ENCODE results near the gene CCDC3.
"Not testable (repeated sequence)": the region's sequence is repeated elsewhere in the genome, so short reads cannot be mapped to it uniquely, and the experiment has no call there.

Gene CCDC3

DNA sequence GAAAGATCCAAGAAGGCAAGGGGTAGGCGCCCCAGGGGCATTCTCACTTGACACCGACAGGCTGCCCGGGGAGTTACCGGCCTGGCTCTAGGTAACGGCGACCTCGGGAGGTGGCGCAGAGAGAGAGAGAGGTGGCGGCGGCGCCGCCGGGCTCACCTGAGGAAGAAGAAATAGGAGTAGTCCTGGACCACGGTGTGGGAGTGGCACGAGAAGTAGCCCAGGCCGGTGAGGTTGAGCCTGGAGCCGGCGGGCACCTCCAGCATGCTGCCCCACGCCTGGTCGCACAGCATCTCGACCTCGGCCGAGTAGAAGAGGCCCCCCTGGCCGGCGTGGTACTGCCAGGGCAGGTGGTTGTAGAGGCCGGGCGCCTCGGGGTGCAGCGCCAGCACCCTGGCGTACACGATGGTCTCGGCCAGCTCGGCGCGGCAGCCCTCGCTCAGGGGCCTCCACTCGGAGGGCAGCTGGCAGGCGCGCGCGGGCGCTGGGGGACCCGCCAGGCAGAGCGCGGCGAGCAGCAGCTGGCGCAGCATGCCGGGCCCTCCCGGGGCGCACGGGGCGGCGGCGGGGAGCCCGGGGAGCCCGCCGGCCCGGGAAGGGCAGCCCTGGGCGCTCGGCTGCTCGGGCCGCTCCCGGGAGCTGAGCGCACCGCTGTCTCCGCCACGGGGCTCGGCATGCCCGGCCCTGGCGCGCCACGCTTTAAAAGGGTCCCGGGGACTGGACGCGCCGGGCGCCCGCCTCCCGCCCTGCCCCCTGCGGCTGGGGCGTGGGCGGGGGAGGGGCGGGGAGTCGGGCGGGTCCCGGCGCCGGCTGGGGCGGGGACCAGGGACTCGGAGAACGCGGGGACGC lies at the start of gene CCDC3:
Gene CCDC3, minus strand, starts transcription at position 673 of the 846 bp plus-strand sequence. Its CDS starts 143 bp downstream, at position 530.
- no peak for DNase-seq (ENCODE audit: low spot score)

DNA sequence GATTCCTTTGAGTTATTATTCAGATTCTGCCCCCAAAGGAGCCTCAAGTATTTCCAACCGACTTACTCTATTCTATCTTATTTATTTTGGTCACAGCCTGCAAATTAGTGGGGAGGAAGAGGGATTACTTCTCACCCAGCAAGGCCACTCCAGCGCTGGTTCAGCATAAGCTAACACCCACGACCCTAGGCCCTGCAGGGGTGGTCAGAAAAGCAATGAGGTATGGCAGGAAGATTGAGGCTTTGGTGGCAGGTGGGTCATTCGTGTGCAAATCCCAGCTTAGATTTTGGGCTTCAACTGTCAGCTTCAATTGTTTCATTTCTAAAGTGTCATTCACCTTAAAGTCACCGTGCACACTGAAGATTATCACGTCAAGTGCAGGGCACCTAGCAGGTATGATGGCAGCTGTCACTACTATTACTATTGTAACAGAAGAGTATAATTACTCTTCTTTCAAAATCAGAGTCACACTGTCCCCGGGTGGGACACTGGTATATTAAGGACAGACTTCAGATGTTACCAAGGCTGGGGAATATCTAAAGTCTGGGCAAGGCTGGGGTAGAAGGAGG lies 49.7 kb upstream of the CCDC3 start:
- no peak for DNase-seq (ENCODE audit: low spot score)

DNA sequence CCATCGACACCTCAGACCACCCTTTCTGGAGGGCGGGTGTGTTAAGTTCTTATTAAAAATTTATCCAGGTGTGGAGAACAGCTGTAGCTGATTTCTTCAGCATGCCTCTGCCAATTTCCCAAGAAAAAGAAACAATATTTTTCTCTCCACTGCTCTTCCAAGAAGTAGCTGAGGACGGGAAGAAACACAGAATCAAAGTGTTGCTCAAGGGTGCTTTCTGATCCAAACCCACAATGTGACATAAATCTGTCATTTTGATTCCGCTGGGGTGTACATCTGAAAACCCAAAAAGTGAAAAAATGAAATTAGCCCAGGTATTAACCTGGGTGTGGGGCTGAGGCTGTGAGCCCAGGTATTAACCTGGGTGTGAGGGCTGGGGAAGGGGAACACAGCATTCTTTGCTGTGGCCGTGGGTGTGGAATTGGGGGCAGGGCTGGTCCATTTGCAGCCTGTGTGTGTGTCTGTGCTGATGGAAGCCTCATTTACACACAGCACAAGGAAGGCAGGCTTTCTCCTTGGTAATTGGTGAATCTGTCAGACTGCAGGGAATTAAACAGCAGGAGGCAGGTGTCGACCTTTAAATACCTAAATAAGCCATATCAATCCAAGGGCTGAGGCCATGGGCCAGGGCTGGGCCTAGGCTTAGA lies 48.4 kb upstream of the CCDC3 start:
- DNase-seq (ENCODE audit: low spot score), result no peak

DNA sequence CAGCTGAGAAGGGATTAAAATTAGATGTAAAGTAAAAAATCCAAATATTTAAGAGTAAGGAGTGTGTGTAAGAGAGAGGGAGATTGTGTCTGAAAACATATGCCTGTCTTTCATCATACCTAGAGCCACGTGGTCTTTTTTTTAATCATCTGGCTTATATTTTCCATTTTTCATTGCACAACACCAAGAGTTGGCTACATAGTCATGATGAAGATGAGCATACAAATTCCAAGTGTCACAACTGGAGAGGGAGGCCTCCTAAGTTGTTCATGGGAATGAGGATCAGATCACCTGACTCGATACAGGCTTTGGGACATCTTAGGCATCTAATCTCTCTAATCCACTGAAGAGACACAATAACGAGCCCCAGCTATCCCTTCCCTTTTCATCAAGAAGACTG lies 47.2 kb upstream of the CCDC3 start:
- no peak for DNase-seq (ENCODE audit: low spot score)

DNA sequence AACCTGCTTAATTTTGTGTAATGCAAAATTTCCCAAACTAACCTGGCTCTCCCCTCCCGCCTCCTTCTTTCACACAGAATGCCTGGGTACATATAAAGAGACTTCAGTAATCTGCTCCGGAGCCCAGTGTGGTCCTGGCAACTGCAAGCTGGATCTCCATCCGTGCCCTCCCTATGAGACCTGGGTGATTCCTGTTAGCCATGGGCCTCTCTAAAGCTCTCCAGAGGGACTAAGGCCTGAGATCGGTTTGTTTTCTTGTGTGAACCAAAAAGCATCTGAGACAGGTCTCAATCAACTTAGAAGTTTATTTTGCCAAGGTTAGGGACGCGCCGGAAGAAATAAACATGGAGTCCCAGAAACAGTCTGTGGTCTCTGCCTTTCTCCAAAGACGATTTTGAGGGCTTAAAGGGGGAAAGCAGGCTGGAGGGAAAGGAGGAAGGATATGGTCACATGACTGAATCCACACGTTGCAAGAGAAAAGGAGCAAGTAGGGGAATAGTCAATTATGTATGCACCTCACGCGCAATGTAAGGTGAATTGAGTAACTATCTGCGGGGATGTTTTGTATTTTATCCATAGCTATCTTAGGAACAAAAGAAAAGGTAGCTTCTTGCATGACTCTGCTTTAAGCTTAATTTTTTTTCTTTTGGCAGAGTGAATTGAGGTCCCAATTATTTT lies 46.2 kb upstream of the CCDC3 start:
- no peak for DNase-seq (ENCODE audit: low spot score)

DNA sequence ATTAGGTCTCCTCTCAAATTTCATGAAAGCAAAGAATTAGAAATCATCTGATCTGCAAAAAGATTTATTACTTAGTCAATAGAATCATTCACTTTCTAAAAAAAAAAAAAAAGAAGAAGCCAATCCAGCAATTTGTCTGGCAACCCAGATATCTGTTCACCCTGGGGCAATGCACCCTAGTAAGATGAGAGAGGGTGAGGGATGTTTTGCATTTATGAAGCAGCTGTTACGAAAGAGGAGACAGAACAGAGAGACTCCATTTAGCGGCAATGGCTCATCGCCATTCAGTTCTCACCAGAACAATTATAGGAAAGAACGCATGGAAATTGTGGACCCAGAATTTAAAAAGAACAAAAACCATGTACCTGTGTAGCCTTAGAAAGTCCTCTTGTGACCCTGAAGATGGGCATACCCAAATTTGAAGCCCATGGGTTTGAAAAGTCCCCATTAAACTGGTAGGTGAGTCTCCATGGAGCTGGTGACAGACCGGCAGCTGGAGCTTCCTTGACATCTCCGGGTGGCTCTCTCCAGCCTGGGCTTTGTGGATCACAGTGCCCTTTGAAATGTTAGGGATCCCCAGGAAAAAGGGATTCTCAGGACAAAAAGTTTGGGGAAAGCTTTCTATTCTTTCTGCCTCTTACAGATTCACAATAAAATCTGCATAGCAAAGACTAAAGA lies 45.5 kb upstream of the CCDC3 start:
- no peak for DNase-seq (ENCODE audit: low spot score)

DNA sequence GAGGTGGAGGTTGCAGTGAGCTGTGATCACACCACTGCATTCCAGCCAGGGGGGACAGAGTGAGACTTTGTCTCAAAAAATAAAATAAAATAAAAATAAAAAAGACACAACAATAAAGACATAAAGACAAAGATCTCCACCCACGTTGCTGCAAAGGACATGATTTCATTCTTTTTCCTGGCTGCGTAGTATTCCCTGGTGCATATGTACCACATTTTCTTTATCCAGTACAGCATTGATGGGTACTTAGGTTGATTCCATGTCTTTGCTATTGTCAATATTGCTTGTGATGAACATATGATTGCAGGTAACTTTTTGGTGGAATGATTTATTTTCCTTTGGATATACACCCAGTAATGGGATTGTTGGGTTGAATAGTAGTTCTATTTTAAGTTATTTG lies 42.0 kb upstream of the CCDC3 start:
- DNase-seq (ENCODE audit: low spot score), result no peak

DNA sequence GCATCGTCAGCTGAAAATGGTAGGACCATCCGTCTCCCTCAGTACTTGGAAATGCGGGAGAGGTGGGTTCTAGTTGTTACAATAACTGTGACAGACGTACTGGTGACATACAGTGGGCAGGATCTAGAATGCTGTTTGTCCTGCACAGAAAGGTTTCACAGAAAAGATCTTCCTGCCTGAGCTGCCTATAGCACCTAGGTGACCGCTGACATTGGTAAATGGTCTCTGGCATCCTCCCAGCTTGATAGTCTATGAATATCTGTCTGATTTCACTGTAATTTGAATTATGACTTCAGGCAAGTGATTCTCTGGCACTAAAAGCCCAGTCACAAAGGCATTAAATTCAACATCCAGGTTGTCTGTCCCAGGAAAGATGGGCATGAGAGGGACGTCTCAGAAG lies 38.2 kb upstream of the CCDC3 start:
- no peak for DNase-seq (ENCODE audit: low spot score)

DNA sequence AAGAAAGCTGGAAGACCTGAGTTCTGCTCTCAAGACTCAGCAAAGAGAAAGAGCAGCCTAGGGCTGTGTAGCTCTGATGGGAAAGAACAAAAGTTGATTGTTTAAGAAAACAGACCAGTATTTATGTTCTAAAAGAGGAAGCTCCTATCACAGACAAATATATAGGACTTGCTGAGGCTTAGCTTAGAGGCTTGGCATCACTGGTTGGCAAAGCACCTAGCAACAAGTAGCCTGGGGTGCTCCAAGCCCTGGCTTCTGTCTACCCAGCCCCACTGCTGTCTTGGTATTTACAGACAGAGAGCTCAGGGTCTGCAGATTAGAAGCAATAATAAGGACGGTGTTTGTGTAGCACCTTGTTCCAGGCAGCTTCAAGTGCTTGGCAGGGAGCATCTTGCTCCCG lies 36.9 kb upstream of the CCDC3 start:
- no peak for DNase-seq (ENCODE audit: low spot score)

DNA sequence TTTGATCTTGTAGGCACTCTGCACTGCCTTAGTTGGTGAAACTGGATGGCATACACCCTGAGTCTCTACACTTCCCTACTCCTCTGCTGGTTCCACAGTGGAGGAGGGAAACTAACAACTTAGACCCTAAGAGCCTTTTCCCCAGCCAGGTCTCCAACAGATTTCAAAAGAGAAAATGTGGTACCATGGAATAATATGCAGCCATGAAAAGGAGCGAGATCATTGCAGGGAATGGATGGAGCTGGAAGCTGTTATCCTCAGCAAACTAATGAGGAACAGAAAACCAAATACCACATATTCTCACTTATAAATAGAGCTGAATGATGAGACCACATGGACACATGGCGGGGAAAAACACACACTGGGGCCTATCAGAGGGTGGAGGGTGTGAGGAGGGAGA lies 36.3 kb upstream of the CCDC3 start:
- DNase-seq (ENCODE audit: low spot score), result no peak

DNA sequence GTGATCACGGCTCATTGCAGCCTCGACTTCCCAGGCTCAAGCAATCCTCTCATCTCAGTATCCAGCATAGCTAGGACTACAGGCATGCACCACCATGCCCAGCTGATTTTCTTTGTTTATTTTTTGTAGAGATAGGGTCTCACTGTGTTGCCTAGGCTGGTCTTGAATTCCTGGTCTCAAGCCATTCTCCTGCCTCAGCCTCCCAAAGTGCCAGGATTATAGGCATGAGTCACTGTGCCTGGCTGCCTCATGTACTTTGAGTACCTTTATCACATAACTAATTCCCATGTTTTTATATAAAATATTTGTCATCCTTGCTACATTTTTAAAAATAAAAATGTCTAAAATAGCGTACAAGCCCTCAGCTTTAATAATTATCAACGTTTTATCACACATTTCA lies 35.3 kb upstream of the CCDC3 start:
- no peak for DNase-seq (ENCODE audit: low spot score)

DNA sequence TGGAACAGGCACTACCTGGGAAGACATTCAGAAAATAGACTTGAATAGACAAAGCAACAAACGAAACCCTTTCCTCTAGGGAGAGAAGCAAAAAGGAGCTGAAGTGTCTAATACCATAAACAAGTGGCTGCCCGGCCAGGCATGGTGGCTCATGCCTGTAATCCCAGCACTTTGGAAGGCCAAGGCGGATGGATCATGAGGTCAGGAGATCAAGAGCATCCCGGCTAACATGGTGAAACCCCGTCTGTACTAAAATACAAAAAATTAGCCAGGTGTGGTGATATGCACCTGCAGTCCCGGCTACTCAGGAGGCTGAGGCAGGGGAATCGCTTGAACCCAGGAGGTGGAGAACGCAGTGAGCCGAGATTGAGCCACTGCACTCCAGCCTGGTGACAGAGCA lies 34.2 kb upstream of the CCDC3 start:
- not testable (repeated sequence) for DNase-seq (ENCODE audit: low spot score)

DNA sequence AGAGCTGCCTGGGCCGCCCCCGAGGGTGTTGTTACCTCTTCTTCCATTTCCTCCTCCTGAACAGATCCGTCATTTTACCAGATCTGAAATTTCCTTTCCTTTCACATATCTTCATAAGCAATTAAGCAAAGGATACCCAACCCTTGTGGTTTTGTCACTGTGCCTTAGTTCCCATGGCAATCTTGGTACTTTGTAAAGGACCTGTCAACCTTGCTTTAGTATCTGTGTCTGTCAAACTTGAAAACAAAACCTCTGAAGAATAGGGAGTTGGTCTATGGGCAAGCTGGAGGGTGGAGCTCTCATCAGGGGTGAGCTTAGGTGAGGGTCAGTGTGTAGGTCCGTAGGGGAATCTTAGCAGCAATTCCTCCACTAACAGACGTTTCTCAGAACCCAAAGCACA lies 25.4 kb upstream of the CCDC3 start:
- no peak for DNase-seq (ENCODE audit: low spot score)

DNA sequence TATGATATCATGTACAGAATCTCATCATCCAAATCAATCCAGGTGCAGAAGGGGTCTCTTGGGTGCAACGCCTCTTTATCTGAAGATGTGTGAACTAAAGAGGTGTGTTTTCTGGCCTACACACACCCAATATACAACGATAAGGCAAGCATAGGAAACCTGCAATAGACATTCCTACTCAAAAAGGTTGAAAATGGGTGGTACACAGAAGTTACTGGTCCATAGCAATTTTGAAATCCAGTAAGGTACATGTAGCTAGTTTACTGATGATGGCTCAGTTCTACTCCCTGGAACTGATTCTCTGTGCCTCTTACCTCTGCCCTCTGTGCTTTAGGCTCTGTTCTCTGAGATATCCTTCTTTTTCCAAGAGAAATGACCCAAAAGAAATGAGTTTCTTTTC lies 22.2 kb upstream of the CCDC3 start:
- DNase-seq (ENCODE audit: low spot score), result no peak

DNA sequence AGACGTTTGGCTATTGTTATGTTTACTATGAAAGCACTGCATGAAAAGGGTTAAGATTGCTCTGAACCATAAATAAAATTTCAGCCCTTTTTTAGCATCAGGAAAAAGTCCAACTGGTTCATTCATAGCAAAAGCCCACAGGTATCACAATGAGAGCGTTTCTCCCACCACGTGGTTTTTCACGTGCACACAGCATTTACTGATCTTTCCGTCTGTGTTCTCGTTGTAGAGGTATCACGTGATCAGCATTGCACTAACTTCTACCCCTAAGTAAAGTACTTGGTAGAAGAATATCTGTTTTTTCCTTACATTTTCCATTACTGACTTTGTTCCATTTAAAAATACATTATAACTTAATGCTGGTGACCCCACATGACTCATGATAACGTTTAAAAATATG lies 17.8 kb upstream of the CCDC3 start:
- no peak for DNase-seq (ENCODE audit: low spot score)

DNA sequence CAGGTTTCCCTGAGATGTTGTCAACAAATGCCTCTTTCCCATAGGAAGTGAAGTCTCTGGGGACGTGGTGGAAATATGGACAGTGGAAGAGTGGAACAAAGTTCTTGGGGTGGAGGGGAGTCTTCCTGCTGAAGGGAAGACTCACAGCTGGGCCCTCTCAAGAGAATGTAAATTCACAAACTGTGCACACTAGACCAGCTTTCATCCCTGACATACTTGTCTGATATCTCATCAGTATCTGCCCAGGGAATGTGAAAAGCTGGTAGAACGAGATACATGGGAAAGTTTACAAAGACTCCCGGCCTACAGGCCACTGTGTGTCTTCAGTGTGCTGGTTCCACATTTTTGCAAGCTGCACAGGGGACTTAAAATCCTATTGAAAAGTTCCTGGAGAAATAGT lies 16.7 kb upstream of the CCDC3 start:
- DNase-seq (ENCODE audit: low spot score), result no peak

DNA sequence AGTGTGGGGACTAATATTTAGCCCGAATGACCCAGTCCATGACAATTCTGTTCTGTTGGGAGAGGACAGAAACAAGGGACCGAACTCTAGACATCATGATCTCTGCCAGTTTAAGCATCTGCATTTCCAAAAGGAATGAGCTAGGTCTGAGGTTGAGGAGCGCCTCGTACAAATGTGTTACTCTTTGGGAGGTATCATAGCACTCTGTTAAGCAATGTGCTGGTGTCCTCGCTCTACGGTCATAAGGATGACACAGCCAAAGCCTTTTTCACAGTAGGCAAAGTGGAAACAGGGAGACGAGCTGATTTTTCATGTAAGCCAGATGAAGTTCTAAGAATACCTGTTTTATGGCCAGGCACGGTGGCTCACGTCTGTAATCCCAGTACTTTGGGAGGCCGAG lies 15.4 kb upstream of the CCDC3 start:
- DNase-seq (ENCODE audit: low spot score), result no peak

DNA sequence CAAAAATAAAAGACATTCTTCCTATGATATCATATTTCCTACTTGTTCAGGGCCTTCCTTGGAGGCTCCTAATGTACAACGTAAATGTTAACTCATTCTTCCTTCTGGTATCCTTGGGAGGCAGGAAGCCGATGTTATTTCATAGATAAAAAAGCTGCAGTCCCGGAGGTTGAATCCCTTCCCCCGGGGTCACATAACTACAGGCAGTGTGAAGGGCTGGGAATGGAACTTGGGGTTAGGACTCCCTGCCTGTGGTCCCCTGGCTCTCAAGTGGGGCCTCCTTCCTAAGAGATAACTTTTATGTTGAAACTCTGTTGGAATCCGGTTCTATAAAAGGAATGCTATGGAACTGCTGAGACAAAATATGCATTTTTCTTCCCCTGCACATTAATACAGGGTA lies 14.9 kb upstream of the CCDC3 start:
- no peak for DNase-seq (ENCODE audit: low spot score)

DNA sequence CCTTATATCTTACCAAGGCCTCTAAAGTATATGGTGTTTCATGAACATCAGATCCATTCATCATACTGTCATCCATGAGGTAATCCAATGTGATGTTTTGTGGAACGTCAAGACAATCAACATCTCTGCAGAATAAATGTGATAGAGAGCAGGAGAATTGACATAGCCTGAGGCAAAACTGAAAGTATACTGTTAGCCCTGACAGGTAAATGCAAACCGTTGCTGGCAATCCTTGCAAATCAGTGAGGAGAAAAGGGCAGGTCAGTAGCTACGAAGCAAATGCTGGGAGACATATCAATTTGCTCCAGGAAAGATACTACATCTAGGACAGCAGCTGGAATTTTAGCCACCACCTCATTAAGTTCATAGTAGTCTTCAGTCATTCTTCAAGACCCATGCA lies 4.5 kb upstream of the CCDC3 start:
- no peak for DNase-seq (ENCODE audit: low spot score)

DNA sequence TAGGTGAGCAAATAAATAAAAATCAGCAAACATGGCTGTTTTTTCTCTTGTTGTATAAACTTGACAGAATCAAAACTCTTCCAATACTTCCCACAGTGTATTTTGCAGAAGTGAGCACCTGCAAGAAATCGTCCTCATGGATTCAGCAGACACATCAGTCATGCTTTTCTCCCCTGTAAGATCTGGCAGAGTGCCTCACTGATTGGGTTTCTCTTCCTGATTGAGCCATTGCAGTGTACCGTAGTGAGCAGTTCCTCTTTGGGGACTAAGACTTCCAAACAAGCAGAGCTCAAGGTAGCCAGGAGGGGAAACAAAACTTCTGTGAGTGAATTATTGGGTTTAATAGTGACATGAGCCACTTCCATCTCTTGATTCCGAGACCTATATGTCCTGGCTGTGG lies 2.2 kb upstream of the CCDC3 start:
- DNase-seq (ENCODE audit: low spot score), result no peak

DNA sequence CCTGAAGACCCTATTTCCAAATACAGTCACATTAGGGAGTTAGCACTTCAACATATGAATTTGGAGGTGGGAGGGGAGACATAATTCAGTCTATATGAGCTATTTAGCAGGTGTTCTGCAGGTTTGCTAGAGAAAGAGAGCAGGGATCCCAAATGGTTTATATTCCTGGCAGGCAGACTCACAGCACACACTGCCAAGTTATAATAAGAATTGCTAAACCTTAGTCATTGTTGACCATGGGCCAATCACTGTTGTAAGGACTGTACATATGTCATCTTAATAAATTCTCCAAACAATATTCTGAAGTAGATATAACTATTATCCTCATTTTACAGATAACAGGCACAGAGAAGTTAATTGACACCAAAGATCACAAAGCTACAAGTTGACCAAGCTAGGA lies 1.5 kb upstream of the CCDC3 start:
- DNase-seq (ENCODE audit: low spot score), result no peak

DNA sequence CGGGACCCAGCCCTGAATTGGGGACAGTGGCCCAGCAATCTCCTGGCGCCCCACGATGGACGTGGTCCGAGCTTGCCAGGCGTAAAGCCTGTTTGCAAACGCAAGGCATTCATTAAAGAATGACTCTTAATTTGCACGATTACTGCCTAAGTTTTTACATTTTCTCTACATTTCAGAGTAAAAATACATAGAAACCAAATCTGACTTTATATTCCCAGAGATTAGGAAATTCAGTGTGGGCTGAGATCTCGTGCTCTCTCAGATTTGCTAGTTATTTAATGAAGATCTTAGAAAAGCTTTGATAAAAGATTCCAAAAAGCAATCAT lies 337 bp upstream of the CCDC3 start:
- no peak for DNase-seq (ENCODE audit: low spot score)

DNA sequence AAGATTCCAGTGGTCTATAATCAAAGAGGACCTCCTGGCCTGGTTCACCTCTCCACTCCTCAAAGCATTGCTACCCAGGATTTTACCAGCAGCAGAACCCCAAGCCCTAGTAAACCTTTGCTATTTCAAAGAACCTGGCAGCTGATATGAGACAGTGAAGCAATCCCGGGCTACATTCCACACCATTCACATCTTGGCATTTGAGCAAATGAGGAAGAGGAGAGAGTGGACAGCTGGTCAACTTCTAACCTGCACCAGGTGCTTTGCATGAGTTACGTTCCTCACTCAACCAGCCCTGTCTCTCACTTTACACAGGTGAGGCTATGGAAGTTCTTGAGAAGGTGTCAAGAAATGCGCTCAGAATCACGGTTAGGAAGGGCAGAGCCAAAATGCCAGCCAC lies 1.1 kb downstream of the CCDC3 start:
- no peak for DNase-seq (ENCODE audit: low spot score)

Measured in CD4-positive, alpha-beta T cell treated with Interleukin-2 at 100 ng/mL for 4 hours (primary cell).